ENCODE measurements around the gene NRP2. TPM values are rescaled to one million over a fixed set of nuclear protein-coding genes. Genes with fewer than 3 reads are reported as not detected.

NRP2 gene
- total RNA-seq, 2 experiments from 2014 or later, result 0.19 TPM; not detected in 1

DNA sequence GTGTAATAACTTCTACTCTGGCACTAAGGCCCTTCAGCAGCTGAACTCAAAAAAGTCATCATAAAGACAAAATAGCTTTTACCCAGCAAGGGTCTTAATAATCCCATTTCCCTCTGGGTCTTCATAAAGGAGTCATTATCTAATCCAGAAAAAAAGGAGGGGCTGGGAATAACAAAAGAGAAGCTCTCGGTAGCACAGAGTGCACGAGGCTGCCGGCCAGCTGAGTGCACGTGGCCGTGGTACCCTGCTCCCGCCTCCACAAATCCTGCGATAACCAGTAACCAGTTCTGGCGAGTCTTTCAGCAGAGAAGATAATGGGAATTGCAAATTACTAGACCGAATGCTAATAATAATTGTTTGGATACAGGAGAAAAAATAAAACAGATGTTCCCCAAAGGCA, 7.5 kb downstream of the NRP2 start:
- H3K4me3 ChIP-seq (ENCODE audit: low read length), result no peak overlapping the region
- DNase-seq (no peak), ATAC-seq (ENCODE audit: poor library complexity) (no peak)
- Mint-ChIP-seq H3K4me3 (no peak overlapping the region), H3K27me3 (peaks cover 43% of the 10 kb centered on the region), H3K9me3 (no peaks in the 10 kb centered on the region), H3K36me3 (ENCODE audit: low read depth) (no peaks in the 10 kb centered on the region), H3K4me1 (ENCODE audit: low read depth) (peaks cover 17% of the 10 kb centered on the region), H3K27ac (no peak overlapping the region)
- no peaks in the 10 kb centered on the region for H3K36me3 ChIP-seq (ENCODE audit: insufficient read depth, low read length)
- no peak overlapping the region for H3K27ac ChIP-seq (ENCODE audit: low read depth in 1 of 2, low read length in 2 of 2)
- ChIA-PET POLR2A (no interaction called here), CTCF (no interaction called here)
- H3K27me3 ChIP-seq (ENCODE audit: control insufficient read depth in 1 of 2, insufficient read depth in 2 of 2, low read length in 2 of 2), result peaks cover 27 to 30% of the 10 kb centered on the region in 2 experiments
- peaks cover 0 to 9% of the 10 kb centered on the region in 2 experiments for H3K9me3 ChIP-seq (ENCODE audit: control insufficient read depth in 1 of 2, insufficient read depth in 1 of 2, low read length in 2 of 2)
- H3K4me1 ChIP-seq (ENCODE audit: insufficient read depth, low read length), result peaks cover 9% of the 10 kb centered on the region
- intact Hi-C loops (cut with DNase I, micrococcal nuclease), result no loop called here
- TF ChIP-seq CTCF (IDR thresholded peaks at IDR 0.05), result no peak

- ATAC-seq (ENCODE audit: poor library complexity) (no peak), DNase-seq (no peak)
- no peaks in the 10 kb centered on the region for H3K9me3 ChIP-seq (ENCODE audit: control insufficient read depth in 1 of 2, insufficient read depth in 1 of 2, low read length in 2 of 2)
- intact Hi-C loops (cut with DNase I, micrococcal nuclease), result no loop called here
- no peaks in the 10 kb centered on the region for H3K4me1 ChIP-seq (ENCODE audit: insufficient read depth, low read length)
- Mint-ChIP-seq H3K9me3 (no peaks in the 10 kb centered on the region), H3K27ac (no peak overlapping the region), H3K27me3 (peaks cover 26% of the 10 kb centered on the region), H3K4me3 (no peak overlapping the region), H3K4me1 (ENCODE audit: low read depth) (peaks cover 2% of the 10 kb centered on the region), H3K36me3 (ENCODE audit: low read depth) (no peaks in the 10 kb centered on the region)
- no peaks in the 10 kb centered on the region for H3K36me3 ChIP-seq (ENCODE audit: insufficient read depth, low read length)
- no peak overlapping the region for H3K27ac ChIP-seq (ENCODE audit: low read depth in 1 of 2, low read length in 2 of 2)
- no peak for TF ChIP-seq CTCF (IDR thresholded peaks at IDR 0.05)
- no peak overlapping the region for H3K4me3 ChIP-seq (ENCODE audit: low read length)
- CTCF ChIA-PET, result no interaction called here
- peaks cover 7% of the 10 kb centered on the region in 2 experiments for H3K27me3 ChIP-seq (ENCODE audit: control insufficient read depth in 1 of 2, insufficient read depth in 2 of 2, low read length in 2 of 2)
- POLR2A ChIA-PET, result no interaction called here
Observed at GRCh38 chr2:205692104-205692503, 9.8 kb downstream of the NRP2 start.

GRCh38 chr2:205694256-205694655, 12.0 kb downstream of the NRP2 start:
- no peaks in the 10 kb centered on the region for H3K4me1 ChIP-seq (ENCODE audit: insufficient read depth, low read length)
- no peaks in the 10 kb centered on the region for H3K9me3 ChIP-seq (ENCODE audit: control insufficient read depth in 1 of 2, insufficient read depth in 1 of 2, low read length in 2 of 2)
- peaks cover 0 to 3% of the 10 kb centered on the region in 2 experiments for H3K27me3 ChIP-seq (ENCODE audit: control insufficient read depth in 1 of 2, insufficient read depth in 2 of 2, low read length in 2 of 2)
- DNase-seq (no peak), ATAC-seq (ENCODE audit: poor library complexity) (no peak)
- CTCF ChIA-PET, result no interaction called here
- Mint-ChIP-seq H3K27me3 (peaks cover 7% of the 10 kb centered on the region), H3K4me1 (ENCODE audit: low read depth) (no peaks in the 10 kb centered on the region), H3K4me3 (no peak overlapping the region), H3K9me3 (no peaks in the 10 kb centered on the region), H3K36me3 (ENCODE audit: low read depth) (no peaks in the 10 kb centered on the region), H3K27ac (no peak overlapping the region)
- TF ChIP-seq CTCF (IDR thresholded peaks at IDR 0.05), result no peak
- no peak overlapping the region for H3K4me3 ChIP-seq (ENCODE audit: low read length)
- no peak overlapping the region for H3K27ac ChIP-seq (ENCODE audit: low read depth in 1 of 2, low read length in 2 of 2)
- intact Hi-C loops (cut with DNase I, micrococcal nuclease), result no loop called here
- POLR2A ChIA-PET, result interaction anchor here (1.0 kb wide), 1 partner anchor 13 kb away, joined by 4 read pairs; no protein-coding TSS in a partner anchor
- no peaks in the 10 kb centered on the region for H3K36me3 ChIP-seq (ENCODE audit: insufficient read depth, low read length)
